HG02852 (cell line): ENCODE measurements around the gene PIGM.

Experiments used
- ATAC-seq: cut with Tn5 transposase; IDR thresholded peaks from one replicate; pipeline ENCODE4 v1.9.1; 2021; ENCODE audit warnings: mild to moderate bottlenecking, moderate library complexity; ENCODE audit not compliant: unreplicated experiment

The PIGM gene

GRCh38 chr1:159990005-159990404 lies 41.8 kb downstream of the PIGM start:
- no peak for ATAC-seq

GRCh38 chr1:159989581-159989980 lies 42.2 kb downstream of the PIGM start:
- ATAC-seq, result no peak

- ATAC-seq, result no peak
Observed at GRCh38 chr1:159988006-159988405, 43.8 kb downstream of the PIGM start.

- no peak for ATAC-seq
Observed at GRCh38 chr1:159987186-159987585, 44.6 kb downstream of the PIGM start.

- no peak for ATAC-seq
Observed at GRCh38 chr1:159986531-159986930, 45.3 kb downstream of the PIGM start.

GRCh38 chr1:159986093-159986492 lies 45.7 kb downstream of the PIGM start:
- ATAC-seq, result no peak

- ATAC-seq, result no peak
Observed at GRCh38 chr1:159985473-159985872, 46.3 kb downstream of the PIGM start.

GRCh38 chr1:159983681-159984080 lies 48.1 kb downstream of the PIGM start:
- ATAC-seq, result no peak

- no peak for ATAC-seq
Observed at GRCh38 chr1:159982280-159982679, 49.5 kb downstream of the PIGM start.

- ATAC-seq, result no peak
Observed at GRCh38 chr1:159981351-159982055, 50.3 kb downstream of the PIGM start.

- no peak for ATAC-seq
Observed at GRCh38 chr1:159980786-159981185, 51.0 kb downstream of the PIGM start.

GRCh38 chr1:159980076-159980475 lies 51.7 kb downstream of the PIGM start:
- no peak for ATAC-seq

GRCh38 chr1:159979257-159979656 lies 52.5 kb downstream of the PIGM start:
- no peak for ATAC-seq

- no peak for ATAC-seq
Observed at GRCh38 chr1:159978107-159978398, 53.7 kb downstream of the PIGM start.

GRCh38 chr1:159977364-159978106 lies 54.3 kb downstream of the PIGM start:
- no peak for ATAC-seq
